Caco-2 (cell line): ENCODE data around the gene TMCC2. TPM values are rescaled to one million over a fixed set of nuclear protein-coding genes. Genes with fewer than 3 reads are reported as not detected.

Experiments used
- BruUV-seq: library from RNA; stranded (reverse); fragments of 400-500 nt; replicated peaks from 2 replicates; lab custom pipeline; 2021; lab: Mats Ljungman, UMichigan
- CTCF ChIA-PET: fragments of 300-600 bp; sonication (Branson Sonifier 250); formaldehyde crosslinking; loops from one replicate; lab custom pipeline; 2022; ENCODE audit warnings: antibody characterized with exemption; lab: Charles Lee
- POLR2A ChIA-PET: fragments of 300-600 bp; sonication (Branson Sonifier 250); formaldehyde crosslinking; loops from one replicate; lab custom pipeline; 2022; ENCODE audit warnings: antibody characterized with exemption; lab: Charles Lee
- DNase-seq, 2 experiments: peaks; one replicate each; pipeline versions ENCODE4 v3.0.0 to v3.0.0-alpha.2; 2020 to 2022
- H3K27me3 ChIP-seq: replicated peaks from 2 replicates; pipeline ENCODE4 v1.6.0; 2011; ENCODE audit warnings: low read length; ENCODE audit not compliant: control insufficient read depth, insufficient read depth
- H3K36me3 ChIP-seq: 2 replicates; pipeline ENCODE4 v1.5.1; 2011; ENCODE audit warnings: low read length; ENCODE audit not compliant: control insufficient read depth, insufficient read depth
- H3K4me1 ChIP-seq: fragments of 250-450 bp; sonication (Bioruptor Pico); 2 replicates; pipeline ENCODE4 v1.5.1; 2020; ENCODE audit warnings: mild to moderate bottlenecking
- H3K4me3 ChIP-seq: 2 replicates; pipeline ENCODE4 v1.5.1; 2011; ENCODE audit warnings: low read depth, mild to moderate bottlenecking, control low read depth, low read length
- H3K9me3 ChIP-seq: fragments of 250-450 bp; sonication (Bioruptor Pico); 2 replicates; pipeline ENCODE4 v1.5.1; 2020; ENCODE audit warnings: mild to moderate bottlenecking, moderate library complexity
- H3K27ac Mint-ChIP-seq: one replicate; pipeline ENCODE4 v1.8.0; 2022; ENCODE audit warnings: mixed read lengths; ENCODE audit not compliant: unreplicated experiment
- H3K27me3 Mint-ChIP-seq: one replicate; pipeline ENCODE4 v1.8.0; 2022; ENCODE audit warnings: mixed read lengths; ENCODE audit not compliant: insufficient read depth, unreplicated experiment
- H3K36me3 Mint-ChIP-seq: one replicate; pipeline ENCODE4 v1.8.0; 2022; ENCODE audit warnings: mild to moderate bottlenecking, mixed read lengths; ENCODE audit not compliant: insufficient read depth, unreplicated experiment
- H3K4me1 Mint-ChIP-seq: one replicate; pipeline ENCODE4 v1.8.0; 2022; ENCODE audit warnings: low read depth, mixed read lengths; ENCODE audit not compliant: unreplicated experiment
- H3K4me3 Mint-ChIP-seq: one replicate; pipeline ENCODE4 v1.8.0; 2022; ENCODE audit warnings: mild to moderate bottlenecking, moderate library complexity, mixed read lengths; ENCODE audit not compliant: unreplicated experiment
- H3K9me3 Mint-ChIP-seq: one replicate; pipeline ENCODE4 v1.8.0; 2022; ENCODE audit warnings: mixed read lengths; ENCODE audit not compliant: unreplicated experiment
- intact Hi-C: fragments of 100-400 bp; cut with micrococcal nuclease; formaldehyde crosslinking; loops from one replicate; pipeline ENCODE4 v1.10.0; 2022; ENCODE audit not compliant: unreplicated experiment
- total RNA-seq: library from RNA; stranded (reverse); gene quantifications from 2 replicates; pipeline ENCODE4 v1.2.3, GENCODE V29; 2022
- TF ChIP-seq, protein P1 (sequence below), 2 experiments: fragments of 200-600 bp in 1 of 2; IDR thresholded peaks; 1 replicate in 1 of 2; 2 replicates in 1 of 2; pipeline versions ENCODE4 v1.5.1 to v1.8.0; 2011 to 2022; ENCODE audit warnings: antibody characterized with exemption in 1 of 2, control low read depth in 1 of 2, inconsistent platforms in 1 of 2, low read depth in 1 of 2, low read length in 1 of 2, mild to moderate bottlenecking in 1 of 2, moderate library complexity in 1 of 2; ENCODE audit not compliant: insufficient read depth in 1 of 2, severe bottlenecking in 1 of 2, unreplicated experiment in 1 of 2

TMCC2 gene
- total RNA-seq, 1 experiment from 2014 or later = 0.91 TPM

GRCh38 chr1:205189131-205189530 is 38.6 kb upstream of the TMCC2 start:
- H3K9me3 ChIP-seq = no peaks in the 10 kb centered on the region
- intact Hi-C loops = no loop called here
- no peaks in the 10 kb centered on the region for H3K36me3 ChIP-seq
- DNase-seq = no peak
- Mint-ChIP-seq H3K27ac (no peak overlapping the region), H3K9me3 (no peaks in the 10 kb centered on the region), H3K27me3 (no peaks in the 10 kb centered on the region), H3K36me3 (no peaks in the 10 kb centered on the region), H3K4me1 (peaks cover 6% of the 10 kb centered on the region), H3K4me3 (no peak overlapping the region)
- H3K4me3 ChIP-seq = no peak overlapping the region
- CTCF ChIA-PET = interaction anchor here (0.6 kb wide), 1 partner anchor 19 kb away, joined by 4 read pairs; no protein-coding TSS in a partner anchor
- POLR2A ChIA-PET = no interaction called here
- BruUV-seq = no TSS peak
- TF ChIP-seq, protein P1, sequence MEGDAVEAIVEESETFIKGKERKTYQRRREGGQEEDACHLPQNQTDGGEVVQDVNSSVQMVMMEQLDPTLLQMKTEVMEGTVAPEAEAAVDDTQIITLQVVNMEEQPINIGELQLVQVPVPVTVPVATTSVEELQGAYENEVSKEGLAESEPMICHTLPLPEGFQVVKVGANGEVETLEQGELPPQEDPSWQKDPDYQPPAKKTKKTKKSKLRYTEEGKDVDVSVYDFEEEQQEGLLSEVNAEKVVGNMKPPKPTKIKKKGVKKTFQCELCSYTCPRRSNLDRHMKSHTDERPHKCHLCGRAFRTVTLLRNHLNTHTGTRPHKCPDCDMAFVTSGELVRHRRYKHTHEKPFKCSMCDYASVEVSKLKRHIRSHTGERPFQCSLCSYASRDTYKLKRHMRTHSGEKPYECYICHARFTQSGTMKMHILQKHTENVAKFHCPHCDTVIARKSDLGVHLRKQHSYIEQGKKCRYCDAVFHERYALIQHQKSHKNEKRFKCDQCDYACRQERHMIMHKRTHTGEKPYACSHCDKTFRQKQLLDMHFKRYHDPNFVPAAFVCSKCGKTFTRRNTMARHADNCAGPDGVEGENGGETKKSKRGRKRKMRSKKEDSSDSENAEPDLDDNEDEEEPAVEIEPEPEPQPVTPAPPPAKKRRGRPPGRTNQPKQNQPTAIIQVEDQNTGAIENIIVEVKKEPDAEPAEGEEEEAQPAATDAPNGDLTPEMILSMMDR (IDR thresholded peaks at IDR 0.05; ENCODE audit: insufficient read depth in 1 of 2, low read depth in 1 of 2, low read length in 1 of 2, severe bottlenecking in 1 of 2, unreplicated experiment in 1 of 2) = no peak
- H3K27me3 ChIP-seq = no peaks in the 10 kb centered on the region
- H3K4me1 ChIP-seq = peaks cover 4% of the 10 kb centered on the region; the same call in 1 of the 2 replicates

GRCh38 chr1:205190845-205191577 is 36.7 kb upstream of the TMCC2 start:
- POLR2A ChIA-PET = no interaction called here
- Mint-ChIP-seq H3K9me3 (no peaks in the 10 kb centered on the region), H3K4me1 (peaks cover 6% of the 10 kb centered on the region), H3K4me3 (no peak overlapping the region), H3K27me3 (no peaks in the 10 kb centered on the region), H3K36me3 (no peaks in the 10 kb centered on the region), H3K27ac (no peak overlapping the region)
- CTCF ChIA-PET = interaction anchor here (0.9 to 1.0 kb wide), 2 partner anchors 9 to 38 kb away, joined by 3 read pairs; no protein-coding TSS in a partner anchor
- Histone ChIP-seq H3K4me3 (no peak overlapping the region), H3K9me3 (no peaks in the 10 kb centered on the region), H3K27me3 (no peaks in the 10 kb centered on the region), H3K4me1 (peaks cover 4% of the 10 kb centered on the region; the same call in 1 of the 2 replicates), H3K36me3 (no peaks in the 10 kb centered on the region)
- no TSS peak for BruUV-seq
- TF ChIP-seq, protein P1 (IDR thresholded peaks at IDR 0.05; ENCODE audit: insufficient read depth in 1 of 2, low read depth in 1 of 2, low read length in 1 of 2, severe bottlenecking in 1 of 2, unreplicated experiment in 1 of 2) = no peak
- DNase-seq = no peak
- intact Hi-C loops = no loop called here

DNA sequence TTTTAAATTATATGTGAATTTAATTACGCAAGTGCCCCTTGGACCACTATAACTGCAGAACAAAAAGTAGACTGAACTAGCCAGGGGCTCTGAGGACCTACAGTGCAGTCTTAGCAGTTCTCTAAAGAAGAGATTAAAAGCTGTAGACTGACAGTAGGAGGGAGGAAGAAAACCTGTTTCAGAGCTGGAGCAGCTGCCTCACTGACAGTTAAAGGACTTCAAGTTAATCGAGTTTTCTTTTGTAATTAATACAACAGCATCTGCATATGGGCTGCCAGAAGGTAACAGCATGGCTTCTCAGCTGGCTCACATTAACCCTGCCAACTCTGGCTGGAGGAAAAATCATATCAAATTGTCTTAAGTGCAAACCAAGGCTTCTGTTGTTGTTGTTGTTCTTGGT is 36.1 kb upstream of the TMCC2 start:
- H3K36me3 Mint-ChIP-seq = no peaks in the 10 kb centered on the region
- no peak overlapping the region for H3K4me3 Mint-ChIP-seq
- no peak overlapping the region for H3K4me3 ChIP-seq
- TF ChIP-seq, protein P1 (IDR thresholded peaks at IDR 0.05; ENCODE audit: insufficient read depth in 1 of 2, low read depth in 1 of 2, low read length in 1 of 2, severe bottlenecking in 1 of 2, unreplicated experiment in 1 of 2) = no peak
- H3K4me1 Mint-ChIP-seq = peaks cover 6% of the 10 kb centered on the region
- POLR2A ChIA-PET = no interaction called here
- no peak overlapping the region for H3K27ac Mint-ChIP-seq
- H3K9me3 ChIP-seq = no peaks in the 10 kb centered on the region
- no peaks in the 10 kb centered on the region for H3K9me3 Mint-ChIP-seq
- H3K27me3 Mint-ChIP-seq = no peaks in the 10 kb centered on the region
- CTCF ChIA-PET = interaction anchor here (1.0 kb wide), 1 partner anchor 37 kb away, joined by 3 read pairs; no protein-coding TSS in a partner anchor
- no peaks in the 10 kb centered on the region for H3K36me3 ChIP-seq
- H3K4me1 ChIP-seq = peaks cover 4% of the 10 kb centered on the region; the same call in 1 of the 2 replicates
- DNase-seq = no peak
- intact Hi-C loops = no loop called here
- BruUV-seq = no TSS peak
- H3K27me3 ChIP-seq = no peaks in the 10 kb centered on the region
